ENCODE data around the gene ZNF775.

ZNF775 gene

GRCh38 chr7:150355666-150356059, 23.5 kb upstream of the ZNF775 start (continued):
- no peak for TF ChIP-seq SNAI2 (CRISPR knock-in tag; IDR thresholded peaks at IDR 0.05)

GRCh38 chr7:150356265-150356897, 22.7 kb upstream of the ZNF775 start:
- ATAC-seq = peak; percentile 71
- TF ChIP-seq ZFP30 (CRISPR knock-in tag; IDR thresholded peaks at IDR 0.05) (no peak), ISL1 (CRISPR knock-in tag; IDR thresholded peaks at IDR 0.05) (no peak), CSRNP3 (CRISPR knock-in tag; IDR thresholded peaks at IDR 0.05) (no peak), SNAI2 (CRISPR knock-in tag; IDR thresholded peaks at IDR 0.05) (no peak)

- no peak for ATAC-seq
- TF ChIP-seq CREB5 (CRISPR knock-in tag; IDR thresholded peaks at IDR 0.05; ENCODE audit: low read depth) (no peak), TCF4 (CRISPR knock-in tag; IDR thresholded peaks at IDR 0.05; ENCODE audit: borderline replicate concordance) (no peak), CSRNP3 (CRISPR knock-in tag; IDR thresholded peaks at IDR 0.05) (no peak), RARB (CRISPR knock-in tag; IDR thresholded peaks at IDR 0.05) (no peak), PATZ1 (CRISPR knock-in tag; IDR thresholded peaks at IDR 0.05; ENCODE audit: borderline replicate concordance) (no peak), POU6F1 (CRISPR knock-in tag; IDR thresholded peaks at IDR 0.05; ENCODE audit: borderline replicate concordance, low read depth) (no peak), ZNF565 (CRISPR knock-in tag; conservative IDR thresholded peaks at IDR 0.05; ENCODE audit: low read depth) (no peak), ZNF70 (CRISPR knock-in tag; IDR thresholded peaks at IDR 0.05) (no peak), ARNTL (CRISPR knock-in tag; IDR thresholded peaks at IDR 0.05; ENCODE audit: borderline replicate concordance, low read depth) (no peak), GLIS3 (CRISPR knock-in tag; IDR thresholded peaks at IDR 0.05) (no peak)
These were observed 21.9 kb upstream of the ZNF775 start for GRCh38 chr7:150357270-150357669.

GRCh38 chr7:150357771-150358427, 21.2 kb upstream of the ZNF775 start:
- ATAC-seq = no peak
- no peak for TF ChIP-seq ZNF565 (CRISPR knock-in tag; conservative IDR thresholded peaks at IDR 0.05; ENCODE audit: low read depth)
- TF ChIP-seq POU6F1 (CRISPR knock-in tag; IDR thresholded peaks at IDR 0.05; ENCODE audit: borderline replicate concordance, low read depth) = no peak
- TF ChIP-seq ZNF8 (CRISPR knock-in tag; IDR thresholded peaks at IDR 0.05) = no peak
- no peak for TF ChIP-seq TCF4 (CRISPR knock-in tag; IDR thresholded peaks at IDR 0.05; ENCODE audit: borderline replicate concordance)
- no peak for TF ChIP-seq CSRNP3 (CRISPR knock-in tag; IDR thresholded peaks at IDR 0.05)
- TF ChIP-seq GLIS3 (CRISPR knock-in tag; IDR thresholded peaks at IDR 0.05) = no peak
- TF ChIP-seq CSDC2 (CRISPR knock-in tag; IDR thresholded peaks at IDR 0.05) = no peak
- TF ChIP-seq PPARA (CRISPR knock-in tag; IDR thresholded peaks at IDR 0.05; ENCODE audit: borderline replicate concordance) = no peak
- no peak for TF ChIP-seq ARNTL (CRISPR knock-in tag; IDR thresholded peaks at IDR 0.05; ENCODE audit: borderline replicate concordance, low read depth)
- TF ChIP-seq SNAI2 (CRISPR knock-in tag; IDR thresholded peaks at IDR 0.05) = no peak
- no peak for TF ChIP-seq TOX (CRISPR knock-in tag; IDR thresholded peaks at IDR 0.05; ENCODE audit: borderline replicate concordance)
- no peak for TF ChIP-seq ZNF70 (CRISPR knock-in tag; IDR thresholded peaks at IDR 0.05)
- TF ChIP-seq ISL1 (CRISPR knock-in tag; IDR thresholded peaks at IDR 0.05) = no peak
- TF ChIP-seq RARB (CRISPR knock-in tag; IDR thresholded peaks at IDR 0.05) = no peak
- TF ChIP-seq ZFP30 (CRISPR knock-in tag; IDR thresholded peaks at IDR 0.05) = no peak
- TF ChIP-seq OSR1 (CRISPR knock-in tag; IDR thresholded peaks at IDR 0.05) = no peak
- no peak for TF ChIP-seq BACH2 (CRISPR knock-in tag; IDR thresholded peaks at IDR 0.05; ENCODE audit: borderline replicate concordance)
